HG03175 (cell line): Measurements from ENCODE around the gene MT1B.

Experiments
- ATAC-seq: cut with Tn5 transposase; IDR thresholded peaks from one replicate; pipeline ENCODE4 v1.9.1; 2021; ENCODE audit warnings: mild to moderate bottlenecking, moderate library complexity; ENCODE audit not compliant: unreplicated experiment

MT1B gene

DNA sequence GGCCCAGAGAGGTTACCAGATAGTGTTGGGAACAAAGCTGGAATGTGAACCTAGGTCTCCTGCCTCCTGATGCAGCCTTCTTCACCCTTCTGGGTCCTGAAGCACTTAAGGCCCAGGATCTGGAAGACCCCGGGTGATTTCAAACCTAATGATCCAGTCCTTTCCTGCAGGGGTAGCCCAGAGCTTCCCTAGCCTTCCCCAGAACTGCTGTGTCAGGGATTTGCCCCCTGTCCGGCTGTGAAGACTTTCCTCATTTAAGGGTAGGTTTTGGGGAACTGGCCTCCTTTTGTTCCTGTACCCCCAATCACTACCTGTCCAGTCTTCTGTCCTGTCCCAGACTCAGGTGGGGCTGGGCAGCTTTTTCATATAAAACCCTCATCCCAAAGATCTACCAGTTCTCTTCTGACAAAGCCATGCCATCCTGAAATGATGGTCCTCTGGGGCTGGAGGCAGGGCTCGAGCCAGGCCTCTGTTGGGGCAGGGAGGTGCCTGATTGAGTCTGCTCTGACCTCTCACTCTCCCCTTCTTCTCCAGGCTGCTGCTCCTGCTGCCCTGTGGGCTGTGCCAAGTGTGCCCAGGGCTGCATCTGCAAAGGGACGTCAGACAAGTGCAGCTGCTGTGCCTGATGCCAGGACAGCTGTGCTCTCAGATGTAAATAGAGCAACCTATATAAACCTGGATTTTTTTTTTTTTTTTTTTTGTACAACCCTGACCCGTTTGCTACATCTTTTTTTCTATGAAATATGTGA lies 31.9 kb downstream of the MT1B start:
- ATAC-seq = no peak

DNA sequence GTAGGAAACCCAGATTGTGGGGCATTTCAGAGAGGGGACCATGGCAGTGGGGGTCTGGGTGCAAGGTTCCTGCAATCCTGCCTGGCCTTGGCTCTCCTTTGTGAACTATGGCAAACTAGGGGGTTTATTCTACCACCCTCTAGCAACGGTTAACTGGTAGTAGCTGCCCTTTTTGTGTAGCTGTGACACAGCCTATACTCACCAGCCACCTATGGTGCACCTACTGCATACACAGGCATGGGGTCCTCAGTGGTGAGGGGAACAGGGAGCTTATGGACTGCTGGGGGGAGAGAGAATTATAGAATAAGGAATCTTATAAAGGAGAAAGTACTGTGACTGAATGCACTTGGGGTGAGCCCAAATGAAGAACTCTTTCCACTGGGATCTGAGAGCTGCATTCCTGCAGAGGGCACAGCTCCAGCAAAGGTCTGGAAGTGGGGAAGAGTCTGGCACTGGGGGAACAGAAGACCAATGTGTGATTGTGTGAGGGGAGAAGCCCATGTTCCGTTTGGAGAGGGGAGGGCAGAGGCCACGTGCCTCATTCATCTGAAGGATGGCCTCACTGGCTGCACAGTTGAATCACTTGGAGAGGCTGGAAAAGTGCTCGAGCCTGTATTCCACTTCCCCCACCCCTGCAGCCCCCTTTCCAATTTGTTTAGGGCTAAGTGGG lies 32.7 kb downstream of the MT1B start:
- no peak for ATAC-seq

DNA sequence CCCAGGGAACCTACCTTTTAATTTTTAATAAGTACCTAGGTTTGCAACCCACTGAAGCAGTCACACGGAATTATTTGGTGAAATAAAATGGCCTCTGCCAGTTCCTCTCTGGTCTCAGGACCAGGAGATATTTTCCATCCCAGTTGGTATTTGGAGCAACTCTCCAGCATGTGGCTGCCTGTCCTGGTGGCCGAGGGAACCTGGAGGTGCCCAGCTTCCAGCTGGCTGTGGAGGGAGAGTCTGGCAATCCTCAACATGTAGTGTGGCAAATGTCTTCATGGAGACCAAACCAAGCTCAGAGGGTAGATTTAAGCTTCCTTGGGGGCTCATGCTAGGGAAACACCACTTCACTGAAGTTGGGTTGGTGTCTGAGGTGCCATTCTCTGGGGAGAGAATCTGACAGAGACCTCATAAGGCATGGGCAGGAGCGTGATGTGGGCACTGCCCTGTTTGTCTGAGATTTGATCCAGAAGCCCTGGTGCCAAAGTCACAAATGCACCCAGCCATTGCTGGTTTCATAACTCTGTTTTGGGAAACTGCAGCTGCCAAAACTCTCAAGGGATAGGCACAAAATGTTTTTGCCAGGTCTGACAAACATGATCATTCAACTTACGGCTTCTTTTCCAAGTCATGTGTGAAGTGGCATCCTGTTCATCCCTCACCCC lies 33.4 kb downstream of the MT1B start:
- ATAC-seq = no peak

DNA sequence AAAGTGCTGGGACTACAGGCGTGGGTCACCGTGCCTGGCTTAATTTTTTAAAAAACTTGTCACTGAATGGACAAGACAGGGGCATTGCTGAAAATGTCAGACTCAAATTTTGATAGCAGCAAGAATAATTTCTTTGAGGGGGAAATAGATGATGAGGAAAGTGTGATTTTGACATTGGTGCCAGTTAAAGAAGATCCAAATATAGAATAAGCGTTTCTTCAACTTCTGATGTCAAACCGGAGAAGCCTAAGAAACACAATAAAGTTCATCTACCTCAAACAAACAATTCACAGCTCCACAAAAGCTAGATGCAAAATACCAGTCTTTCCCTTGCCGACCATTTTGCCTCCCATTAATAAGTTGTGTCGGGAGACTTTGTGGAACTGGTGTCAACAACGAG lies 35.1 kb downstream of the MT1B start:
- ATAC-seq = no peak

DNA sequence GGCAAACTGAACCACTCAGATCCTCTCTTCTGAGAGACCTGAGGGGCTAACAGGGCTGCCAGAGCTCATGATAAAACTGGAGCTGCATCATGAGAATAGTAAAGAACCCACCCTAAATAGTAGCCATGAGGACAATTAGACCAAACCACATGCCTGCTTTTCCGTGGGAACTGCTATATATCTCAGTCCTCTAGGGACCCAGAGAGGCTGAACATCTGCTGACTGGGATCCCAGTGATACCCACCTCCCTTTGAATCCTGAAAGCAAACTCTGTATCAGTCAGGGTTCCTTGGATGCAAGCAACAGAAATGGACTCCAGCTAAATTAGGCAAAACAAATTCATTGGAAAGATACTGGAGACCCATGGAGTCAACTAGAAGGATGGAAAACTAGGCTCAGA lies 37.1 kb downstream of the MT1B start:
- ATAC-seq = no peak

DNA sequence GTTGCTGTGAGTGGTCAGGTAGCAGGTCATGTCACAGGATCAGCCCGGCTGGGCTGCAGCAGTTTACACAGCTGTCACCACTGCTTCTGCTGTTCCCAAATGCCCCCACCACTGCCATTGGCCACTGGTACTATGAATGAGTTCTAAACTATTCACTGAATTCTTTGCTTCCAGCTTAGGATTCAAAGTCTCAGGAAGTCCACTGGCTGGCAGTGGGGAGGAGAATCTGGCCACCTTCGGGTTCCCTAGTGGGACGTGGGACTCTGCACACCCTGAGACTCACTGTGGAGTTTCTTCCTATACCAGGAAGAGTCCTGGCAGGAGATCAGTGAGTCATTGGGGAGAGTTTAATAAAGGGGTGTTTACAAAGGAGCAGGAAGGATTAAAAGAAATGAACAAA lies 37.5 kb downstream of the MT1B start:
- ATAC-seq = no peak

DNA sequence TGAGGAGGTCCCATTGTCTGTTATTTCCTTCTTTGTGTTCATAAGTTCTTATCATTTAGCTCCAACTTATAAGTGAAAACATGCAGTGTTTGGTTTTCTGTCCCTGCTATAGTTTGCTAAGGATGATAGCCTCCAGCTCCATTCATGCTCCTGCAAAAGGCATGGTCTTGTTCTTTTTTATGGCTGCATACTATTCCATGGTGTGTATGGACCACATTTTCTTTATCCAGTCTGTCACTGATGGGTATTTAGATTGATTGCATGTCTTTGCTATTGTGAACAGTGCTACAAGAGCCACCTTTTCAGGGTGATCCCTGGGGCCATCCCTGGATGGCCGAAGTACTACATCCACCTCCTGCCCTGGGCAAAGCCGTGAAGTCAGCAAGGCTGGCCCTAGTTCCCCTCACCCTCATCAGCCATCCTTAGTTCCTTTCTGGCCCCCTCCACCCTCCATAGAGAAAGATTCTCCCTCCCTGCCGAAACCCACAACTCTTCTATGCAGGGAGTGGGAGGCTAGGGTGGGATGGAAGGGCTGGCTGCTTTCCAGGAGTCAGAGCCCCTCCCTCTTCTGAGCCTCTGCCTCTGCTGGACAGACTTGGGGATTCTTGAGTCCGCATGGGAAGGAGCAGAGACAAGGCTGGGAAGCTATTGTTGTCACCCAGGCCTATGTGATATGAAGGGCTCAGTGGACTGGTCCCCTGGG lies 38.9 kb downstream of the MT1B start:
- ATAC-seq = no peak

DNA sequence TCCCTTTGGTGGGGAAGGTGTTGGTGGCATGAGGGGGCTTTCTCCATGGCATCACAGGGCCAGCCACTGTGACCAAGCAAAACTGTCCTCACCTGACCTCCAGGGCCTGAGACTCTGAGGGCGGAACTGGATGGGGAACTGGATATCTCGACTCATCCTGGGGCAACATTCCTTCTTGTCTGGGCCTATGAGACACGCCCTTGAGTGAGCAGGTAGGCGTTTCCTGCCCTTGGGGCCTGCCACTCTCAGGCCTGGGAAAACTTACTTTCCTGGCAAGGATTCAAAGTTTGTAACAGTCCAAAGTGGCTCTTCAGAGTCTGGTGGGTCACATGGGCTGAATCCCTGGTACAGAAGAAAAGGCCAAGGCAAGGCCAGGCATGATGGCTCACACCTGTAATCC lies 40.2 kb downstream of the MT1B start:
- ATAC-seq = no peak

DNA sequence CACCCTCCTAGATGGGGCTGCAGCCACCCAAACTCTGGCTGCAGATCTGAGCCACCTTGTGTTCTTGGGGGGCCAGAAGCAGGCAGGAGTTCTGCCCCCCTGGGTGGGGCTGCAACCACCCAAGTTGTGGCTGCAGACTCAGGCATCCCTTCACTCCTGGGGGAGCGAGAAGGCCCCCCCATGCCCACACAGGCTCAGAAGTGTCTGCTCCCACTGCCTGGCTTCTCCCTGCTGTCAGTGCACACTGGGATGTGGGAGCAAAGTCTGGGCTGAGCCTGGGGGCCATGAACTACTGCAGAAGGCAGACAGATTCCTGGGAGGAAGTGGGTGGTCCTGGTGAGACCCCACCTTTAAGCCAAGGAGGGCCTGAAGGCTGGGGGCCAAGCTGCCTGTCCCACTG lies 43.6 kb downstream of the MT1B start:
- no peak for ATAC-seq

DNA sequence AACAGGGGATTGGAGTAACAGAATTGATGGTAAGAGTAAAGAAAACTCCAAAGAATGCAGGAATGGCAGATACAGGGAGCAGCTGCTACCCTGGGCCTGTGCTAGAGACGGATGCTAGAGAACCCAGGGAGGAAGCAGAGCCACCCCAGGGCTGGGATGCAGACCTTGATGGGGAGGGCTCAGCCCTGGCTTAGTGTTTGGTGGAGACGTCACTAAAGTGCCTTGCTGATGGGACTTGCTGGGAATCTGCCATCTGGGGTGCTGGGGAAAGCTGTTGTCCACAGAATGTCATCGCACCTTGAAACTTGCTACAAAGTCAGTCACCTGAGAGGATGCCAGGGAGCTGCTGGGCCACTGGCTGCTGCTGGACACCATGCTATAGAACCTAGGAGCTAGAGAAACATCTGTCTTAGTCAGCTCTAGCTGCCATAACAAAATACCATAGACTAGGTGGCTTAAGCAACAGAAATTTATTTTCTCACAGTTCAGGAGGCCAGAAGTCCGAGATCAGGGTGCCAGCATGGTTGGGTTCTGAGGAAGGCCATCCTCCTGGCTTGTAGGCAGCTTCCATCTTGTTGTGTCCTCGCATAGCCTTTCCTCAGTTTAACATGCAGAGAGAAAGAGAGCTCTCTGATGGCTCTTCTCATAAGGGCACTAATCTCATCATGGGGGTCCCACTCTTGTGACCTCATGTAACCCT lies 45.9 kb downstream of the MT1B start:
- ATAC-seq = no peak

DNA sequence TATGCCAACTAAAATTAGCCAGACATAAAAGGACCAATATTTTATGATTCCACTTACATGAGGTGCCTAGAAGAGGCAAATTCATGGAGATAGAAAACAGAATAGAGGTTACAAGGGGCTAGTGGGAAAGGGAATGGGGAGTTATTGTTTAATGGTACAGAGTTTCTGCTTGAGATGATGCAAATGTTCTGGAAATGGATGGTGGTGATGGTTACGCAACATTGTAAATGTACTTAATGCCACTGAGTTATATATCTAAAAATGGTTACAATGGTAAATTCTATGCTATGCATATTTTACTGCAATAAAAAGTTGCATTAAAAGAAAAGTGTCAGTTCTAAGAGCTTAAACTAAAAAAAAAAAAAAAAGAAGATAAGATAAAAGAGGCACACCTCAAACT lies 48.5 kb downstream of the MT1B start:
- ATAC-seq = no peak

DNA sequence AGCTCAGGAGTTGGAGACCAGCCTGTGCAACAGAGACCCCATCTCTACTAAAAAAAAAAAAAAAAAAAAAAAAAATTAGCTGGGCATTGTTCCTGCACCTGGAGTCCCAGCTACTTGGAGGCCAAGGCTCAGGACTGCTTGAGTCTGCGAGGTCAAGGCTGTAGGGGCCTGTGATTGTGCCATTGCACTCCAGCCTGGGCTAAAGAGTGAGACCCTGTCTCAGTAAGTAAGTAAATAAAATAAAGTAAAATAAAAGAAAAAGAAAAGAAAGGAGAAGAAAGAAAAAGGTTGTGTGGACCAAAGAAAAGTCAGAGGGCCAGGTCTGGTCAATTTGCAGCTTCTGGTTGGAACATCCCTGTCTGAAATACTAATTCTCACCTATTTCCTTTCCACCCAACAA lies 48.9 kb downstream of the MT1B start:
- no peak for ATAC-seq

DNA sequence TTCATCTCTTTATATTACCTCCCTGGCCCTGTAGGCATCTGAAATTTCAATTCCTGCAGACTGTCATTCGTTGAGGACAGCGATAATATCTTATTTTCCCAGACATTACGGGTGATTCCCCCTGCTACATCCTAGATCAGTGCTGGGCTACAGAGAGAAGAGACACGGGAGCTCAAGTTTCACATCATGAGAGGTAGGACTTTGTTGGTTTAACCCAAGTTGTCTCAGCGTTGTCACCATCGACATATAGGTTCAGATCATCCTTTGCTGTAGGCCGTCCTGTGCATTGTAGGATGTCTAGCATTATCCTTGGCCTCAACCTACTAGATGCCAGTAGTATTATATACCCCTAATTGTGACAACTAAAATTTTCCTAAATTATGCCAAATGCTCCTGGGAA lies 49.8 kb downstream of the MT1B start:
- no peak for ATAC-seq
